IgD-negative memory B cell (primary cell): Measurements from ENCODE around the gene KCNIP4. TPM values are rescaled to one million over a fixed set of nuclear protein-coding genes. Genes with fewer than 3 reads are reported as not detected.

Experiments used
- H3K27ac Mint-ChIP-seq, 3 donors: one replicate each; pipeline ENCODE4 v1.8.0; 2020 to 2022; ENCODE audit warnings: mild to moderate bottlenecking in 3 of 3, mixed read lengths in 3 of 3, moderate library complexity in 1 of 3
- H3K27me3 Mint-ChIP-seq: one replicate; pipeline ENCODE4 v1.8.0; 2021; ENCODE audit warnings: mixed read lengths
- H3K36me3 Mint-ChIP-seq: one replicate; pipeline ENCODE4 v1.8.0; 2020; ENCODE audit warnings: mild to moderate bottlenecking, mixed read lengths
- H3K4me1 Mint-ChIP-seq, 3 donors: one replicate each; pipeline ENCODE4 v1.8.0; 2020 to 2022; ENCODE audit warnings: mixed read lengths in 3 of 3, mild to moderate bottlenecking in 1 of 3
- H3K4me3 Mint-ChIP-seq, 4 donors: one replicate each; pipeline ENCODE4 v1.8.0; 2020 to 2022; ENCODE audit warnings: mild to moderate bottlenecking in 4 of 4, mixed read lengths in 4 of 4, moderate library complexity in 3 of 4
- H3K9me3 Mint-ChIP-seq, 3 donors: one replicate each; pipeline ENCODE4 v1.8.0; 2020 to 2021; ENCODE audit warnings: mixed read lengths in 3 of 3, mild to moderate bottlenecking in 1 of 3
- polyA plus RNA-seq: library from polyadenylated mRNA; unstranded; fragments of 300-500 nt; fragmentation: Illumina TruSeq; gene quantifications from one replicate; pipeline ENCODE4 v1.2.3, GENCODE V29; 2021

Gene KCNIP4
- polyA plus RNA-seq, 1 donor from 2014 or later: 0.10 TPM

DNA sequence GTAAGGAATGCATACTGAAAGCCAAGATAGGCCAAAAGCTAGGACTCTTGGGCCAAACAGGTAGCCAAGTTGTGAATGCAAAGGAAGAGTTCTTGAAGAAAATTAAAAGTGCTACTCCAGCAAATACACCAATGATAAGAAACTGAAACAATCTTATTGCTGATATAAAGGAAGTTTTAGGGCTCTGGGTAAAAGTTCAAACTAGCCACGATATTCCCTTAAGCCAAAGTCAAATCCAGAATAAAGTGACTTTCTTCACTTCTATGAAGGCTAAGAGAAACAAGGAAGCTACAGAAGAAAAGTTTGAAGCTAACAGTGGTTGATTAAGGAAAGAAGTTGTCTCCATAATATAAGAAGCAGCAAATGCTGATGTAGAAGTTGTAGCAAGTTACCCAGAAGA is 850.7 kb downstream of the KCNIP4 start:
- Mint-ChIP-seq H3K27me3 (no peaks in the 10 kb centered on the region), H3K4me3 (no peak overlapping the region), H3K4me1 (no peaks in the 10 kb centered on the region), H3K9me3 (peaks cover 1 to 32% (median 15%) of the 10 kb centered on the region in 3 donors), H3K36me3 (no peaks in the 10 kb centered on the region), H3K27ac (no peak overlapping the region)

DNA sequence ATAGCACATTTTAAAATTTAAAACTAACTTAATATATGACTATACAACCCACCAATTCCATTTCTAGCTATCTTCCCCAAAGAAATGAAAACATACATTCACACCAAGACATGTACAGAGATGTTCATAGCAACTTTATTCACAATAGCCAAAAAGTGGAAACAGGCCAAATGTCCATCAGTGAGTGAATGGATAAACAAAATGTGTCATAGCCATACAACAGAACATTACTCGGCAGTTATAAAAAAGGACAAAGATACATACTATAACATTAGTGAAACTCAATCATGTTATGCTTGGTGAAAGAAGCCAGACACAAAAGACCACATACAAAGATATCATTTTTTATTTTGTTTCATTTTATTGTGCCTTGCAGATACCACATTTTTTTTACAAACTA is 851.5 kb downstream of the KCNIP4 start:
- H3K4me1 Mint-ChIP-seq: no peaks in the 10 kb centered on the region
- H3K9me3 Mint-ChIP-seq: peaks cover 3 to 37% (median 13%) of the 10 kb centered on the region in 3 donors
- H3K4me3 Mint-ChIP-seq: no peak overlapping the region
- no peak overlapping the region for H3K27ac Mint-ChIP-seq
- H3K27me3 Mint-ChIP-seq: no peaks in the 10 kb centered on the region
- H3K36me3 Mint-ChIP-seq: no peaks in the 10 kb centered on the region

DNA sequence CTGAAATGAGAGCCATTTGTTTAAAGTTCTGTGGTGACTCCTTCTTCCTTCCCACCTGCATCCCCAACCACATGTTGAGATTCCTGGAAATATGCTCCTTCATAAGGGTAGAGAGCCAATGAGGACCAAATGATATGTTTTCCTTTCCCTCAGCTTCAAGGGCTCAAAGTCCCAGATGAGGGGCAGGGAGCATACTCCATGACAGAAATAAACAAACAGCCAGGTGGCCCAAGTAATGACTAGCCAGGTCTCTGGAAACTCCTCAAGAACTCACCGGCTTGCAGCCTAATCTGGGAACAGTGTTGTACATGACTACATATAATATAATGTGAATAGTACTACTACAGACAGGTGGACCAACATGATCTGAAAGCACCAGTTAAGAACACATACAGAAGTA is 856.0 kb downstream of the KCNIP4 start:
- Mint-ChIP-seq H3K4me3 (no peak overlapping the region), H3K36me3 (no peaks in the 10 kb centered on the region), H3K27me3 (no peaks in the 10 kb centered on the region), H3K4me1 (no peaks in the 10 kb centered on the region), H3K9me3 (peaks cover 4 to 28% (median 5%) of the 10 kb centered on the region in 3 donors), H3K27ac (no peak overlapping the region)

DNA sequence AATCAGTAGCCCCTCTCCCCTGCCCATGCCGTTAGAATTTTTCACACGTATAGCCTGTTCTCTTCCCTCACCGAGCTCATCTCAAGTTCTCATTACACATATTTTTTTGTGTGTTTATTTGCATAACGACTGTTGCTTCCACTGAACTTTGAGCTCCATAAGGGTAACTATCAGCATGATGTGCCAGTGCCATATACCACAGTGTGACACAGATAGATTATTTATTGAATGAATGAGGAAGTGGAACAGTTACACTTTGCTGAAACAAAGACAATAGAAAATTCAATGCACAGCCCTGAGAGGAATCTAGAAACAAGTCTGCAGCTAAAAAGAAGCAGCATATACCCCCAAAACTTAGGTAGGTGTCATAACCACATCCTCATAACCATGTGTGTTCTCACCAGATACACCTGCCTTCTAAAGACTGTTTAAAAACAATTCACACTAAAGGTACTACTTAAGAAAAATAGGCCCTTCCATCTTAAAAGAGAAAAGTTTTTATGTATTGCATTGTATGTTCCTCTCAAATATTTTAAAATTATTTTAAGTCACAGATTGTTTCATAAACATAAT is 858.4 kb downstream of the KCNIP4 start:
- no peaks in the 10 kb centered on the region for H3K4me1 Mint-ChIP-seq
- no peak overlapping the region for H3K27ac Mint-ChIP-seq
- H3K27me3 Mint-ChIP-seq: no peaks in the 10 kb centered on the region
- H3K9me3 Mint-ChIP-seq: peaks cover 2 to 26% (median 6%) of the 10 kb centered on the region in 3 donors
- H3K4me3 Mint-ChIP-seq: no peak overlapping the region
- no peaks in the 10 kb centered on the region for H3K36me3 Mint-ChIP-seq

DNA sequence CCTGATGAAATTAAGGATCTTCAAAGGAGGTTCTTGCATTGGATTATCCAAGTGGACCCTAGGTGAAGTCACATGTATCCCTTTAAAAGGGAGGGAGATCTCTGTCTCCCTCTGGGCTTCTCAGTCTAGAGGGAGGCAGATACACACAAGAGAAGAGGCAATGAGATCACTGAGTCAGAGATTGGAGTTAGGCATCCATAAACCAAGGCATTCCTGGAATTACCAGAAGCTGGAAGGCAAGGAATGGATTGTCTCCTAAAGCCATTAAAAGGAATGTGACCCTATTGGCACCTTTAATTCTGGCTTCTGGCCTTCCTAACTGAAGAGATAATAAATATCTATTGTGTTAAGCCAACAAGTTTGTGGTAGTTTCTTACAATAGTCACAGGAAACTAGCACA is 865.2 kb downstream of the KCNIP4 start:
- Mint-ChIP-seq H3K9me3 (peaks cover 0 to 11% (median 5%) of the 10 kb centered on the region in 3 donors), H3K4me3 (no peak overlapping the region), H3K36me3 (no peaks in the 10 kb centered on the region), H3K27ac (no peak overlapping the region), H3K27me3 (no peaks in the 10 kb centered on the region), H3K4me1 (no peaks in the 10 kb centered on the region)

DNA sequence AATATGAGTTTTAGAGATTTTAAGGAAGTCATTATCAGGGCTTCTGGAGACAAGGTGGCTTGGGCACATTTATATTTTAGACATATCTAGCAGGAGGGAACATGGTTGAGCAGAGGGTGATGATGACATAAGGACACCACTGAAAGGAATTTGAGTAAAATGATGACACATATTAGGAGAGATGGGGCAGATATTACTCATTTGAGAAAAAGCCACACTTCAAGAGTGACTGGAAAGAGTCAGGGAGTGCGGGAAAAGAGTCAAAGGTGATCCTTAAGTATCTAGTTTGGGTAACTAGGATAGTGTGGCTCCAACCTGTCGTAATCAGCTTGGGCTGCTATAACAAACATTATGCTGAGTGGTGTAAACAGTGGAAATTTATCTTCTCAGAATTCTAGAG is 870.6 kb downstream of the KCNIP4 start:
- Mint-ChIP-seq H3K27me3 (no peaks in the 10 kb centered on the region), H3K9me3 (peaks cover 3 to 9% (median 5%) of the 10 kb centered on the region in 3 donors), H3K4me1 (no peaks in the 10 kb centered on the region), H3K36me3 (no peaks in the 10 kb centered on the region), H3K27ac (no peak overlapping the region), H3K4me3 (no peak overlapping the region)

DNA sequence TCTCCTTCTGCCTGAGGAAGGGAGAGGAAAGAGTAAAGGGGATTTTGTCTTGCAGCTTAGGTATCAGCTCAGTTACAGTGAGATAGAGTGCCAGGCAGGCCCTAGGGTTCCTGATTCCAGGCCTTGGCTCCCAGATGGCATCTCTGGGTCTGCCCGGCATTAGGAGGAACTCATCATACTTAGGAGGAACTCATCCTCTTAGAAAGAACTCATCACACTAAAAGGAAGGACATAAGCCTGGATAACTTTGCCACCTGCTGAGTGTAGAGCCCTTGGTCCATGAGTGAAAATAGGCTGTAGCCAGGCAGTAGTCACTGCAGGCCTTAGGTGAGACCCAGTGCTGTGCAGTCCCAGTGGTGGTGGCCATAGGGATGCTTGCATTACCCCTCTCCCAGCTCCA is 881.2 kb downstream of the KCNIP4 start:
- Mint-ChIP-seq H3K9me3 (peaks cover 0 to 11% (median 4%) of the 10 kb centered on the region in 3 donors), H3K4me3 (no peak overlapping the region), H3K27me3 (no peaks in the 10 kb centered on the region), H3K4me1 (no peaks in the 10 kb centered on the region), H3K36me3 (no peaks in the 10 kb centered on the region), H3K27ac (no peak overlapping the region)

DNA sequence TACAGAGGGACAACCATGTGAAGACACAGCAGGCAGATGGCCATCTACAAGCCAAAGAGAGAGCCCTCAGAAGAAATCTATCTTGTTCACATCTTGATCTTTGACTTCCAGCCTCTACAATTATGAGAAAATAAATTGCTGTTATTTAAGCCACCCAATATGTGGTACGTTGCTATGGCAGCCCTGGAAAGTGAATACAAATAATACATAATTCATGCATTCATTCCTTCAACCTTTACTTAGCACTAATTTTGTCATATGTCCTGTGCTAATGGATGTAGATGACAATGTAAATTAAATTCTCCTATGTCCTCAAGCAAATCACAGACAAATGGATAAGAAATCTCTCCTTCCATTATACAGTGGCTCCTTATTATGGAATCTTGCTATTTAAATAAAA is 886.7 kb downstream of the KCNIP4 start:
- Mint-ChIP-seq H3K9me3 (peaks cover 5 to 11% (median 6%) of the 10 kb centered on the region in 3 donors), H3K4me3 (no peak overlapping the region), H3K27me3 (no peaks in the 10 kb centered on the region), H3K36me3 (no peaks in the 10 kb centered on the region), H3K4me1 (no peaks in the 10 kb centered on the region), H3K27ac (no peak overlapping the region)

DNA sequence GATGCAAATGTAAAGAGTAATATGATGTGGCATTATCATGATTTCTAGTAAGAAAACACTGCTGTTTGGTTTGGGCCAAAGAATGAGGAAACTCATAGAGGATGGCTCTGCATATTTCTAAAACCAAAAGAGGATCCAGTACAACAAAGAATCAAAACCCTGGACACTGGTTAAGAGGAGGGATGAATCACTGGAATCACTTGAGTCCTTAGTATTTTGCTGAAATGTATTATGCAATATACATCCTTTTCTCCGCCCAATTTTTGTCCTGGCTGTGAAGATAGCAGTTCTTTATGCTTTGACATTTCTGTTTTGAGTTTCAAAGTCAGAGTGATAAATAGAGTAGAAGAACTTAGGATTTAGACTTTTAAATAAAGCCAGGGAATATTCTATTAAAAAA is 902.4 kb downstream of the KCNIP4 start:
- H3K9me3 Mint-ChIP-seq: peaks cover 2 to 13% (median 3%) of the 10 kb centered on the region in 3 donors
- no peaks in the 10 kb centered on the region for H3K36me3 Mint-ChIP-seq
- H3K27ac Mint-ChIP-seq: no peak overlapping the region
- H3K4me3 Mint-ChIP-seq: no peak overlapping the region
- H3K27me3 Mint-ChIP-seq: no peaks in the 10 kb centered on the region
- no peaks in the 10 kb centered on the region for H3K4me1 Mint-ChIP-seq

DNA sequence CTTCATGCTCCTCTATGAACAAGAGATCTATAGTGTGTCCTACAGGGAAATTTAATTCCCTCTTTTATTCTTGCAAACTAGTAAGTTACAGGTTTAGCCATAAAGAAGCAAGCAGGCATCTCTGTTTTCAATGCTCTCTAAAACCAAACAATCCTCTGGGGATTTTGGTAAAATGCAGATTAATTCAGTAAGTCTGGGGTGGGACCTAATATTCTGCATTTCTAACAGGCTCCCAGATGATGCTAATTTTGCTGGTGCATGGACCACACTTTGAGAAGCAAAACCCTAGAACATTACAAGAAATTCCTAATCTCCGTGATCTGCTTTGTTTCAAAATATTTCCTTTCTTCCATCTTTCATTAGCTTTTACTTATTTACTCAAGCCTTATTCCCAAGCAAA is 903.5 kb downstream of the KCNIP4 start:
- Mint-ChIP-seq H3K27ac (no peak overlapping the region), H3K4me3 (no peak overlapping the region), H3K9me3 (peaks cover 2 to 13% (median 3%) of the 10 kb centered on the region in 3 donors), H3K4me1 (no peaks in the 10 kb centered on the region), H3K27me3 (no peaks in the 10 kb centered on the region), H3K36me3 (no peaks in the 10 kb centered on the region)

DNA sequence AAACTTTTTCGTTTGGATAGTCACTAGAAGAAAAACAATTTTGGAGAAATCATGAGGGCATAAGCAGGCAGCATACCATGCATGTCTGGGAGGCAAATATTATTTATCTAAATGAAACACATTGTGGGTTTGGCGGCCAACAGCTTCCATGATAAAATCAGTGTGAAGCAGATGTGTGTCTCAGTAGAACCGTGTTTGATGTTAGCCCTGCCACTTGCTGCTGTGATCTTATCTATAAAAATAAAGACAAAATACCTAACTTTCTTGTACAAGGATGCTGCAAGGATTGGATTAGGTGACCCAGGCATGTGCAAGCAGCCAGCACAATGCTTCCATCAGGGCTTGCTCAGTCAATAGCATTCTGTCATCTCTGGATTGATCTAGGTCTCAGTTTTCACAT is 906.9 kb downstream of the KCNIP4 start:
- H3K4me1 Mint-ChIP-seq: no peaks in the 10 kb centered on the region
- no peaks in the 10 kb centered on the region for H3K27me3 Mint-ChIP-seq
- H3K27ac Mint-ChIP-seq: no peak overlapping the region
- peaks cover 0 to 9% (median 6%) of the 10 kb centered on the region in 3 donors for H3K9me3 Mint-ChIP-seq
- H3K4me3 Mint-ChIP-seq: no peak overlapping the region
- H3K36me3 Mint-ChIP-seq: no peaks in the 10 kb centered on the region

DNA sequence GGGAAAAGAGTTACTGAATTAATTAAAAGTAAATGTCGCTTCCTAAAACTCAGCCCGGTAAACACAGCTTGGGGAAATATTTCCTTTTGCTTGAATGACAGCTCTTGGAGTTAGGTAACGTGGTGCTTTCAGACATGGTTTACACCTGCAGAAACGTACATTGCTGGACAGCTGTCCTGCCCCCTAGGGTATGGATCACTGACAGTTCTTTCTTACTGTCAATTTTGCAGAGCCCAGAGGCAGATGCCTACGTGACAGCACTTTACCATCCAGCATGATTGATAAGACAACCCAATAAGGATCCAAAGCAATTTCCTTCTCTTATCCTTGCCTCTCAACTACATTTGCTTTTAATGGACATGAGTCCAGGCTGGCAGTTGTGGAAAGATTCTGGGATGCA is 913.8 kb downstream of the KCNIP4 start:
- H3K9me3 Mint-ChIP-seq: peaks cover 0 to 10% (median 4%) of the 10 kb centered on the region in 3 donors
- no peaks in the 10 kb centered on the region for H3K36me3 Mint-ChIP-seq
- no peaks in the 10 kb centered on the region for H3K27me3 Mint-ChIP-seq
- no peaks in the 10 kb centered on the region for H3K4me1 Mint-ChIP-seq
- H3K27ac Mint-ChIP-seq: no peak overlapping the region
- peak overlapping the region in 1 of 4 donors; percentile 45 for H3K4me3 Mint-ChIP-seq

DNA sequence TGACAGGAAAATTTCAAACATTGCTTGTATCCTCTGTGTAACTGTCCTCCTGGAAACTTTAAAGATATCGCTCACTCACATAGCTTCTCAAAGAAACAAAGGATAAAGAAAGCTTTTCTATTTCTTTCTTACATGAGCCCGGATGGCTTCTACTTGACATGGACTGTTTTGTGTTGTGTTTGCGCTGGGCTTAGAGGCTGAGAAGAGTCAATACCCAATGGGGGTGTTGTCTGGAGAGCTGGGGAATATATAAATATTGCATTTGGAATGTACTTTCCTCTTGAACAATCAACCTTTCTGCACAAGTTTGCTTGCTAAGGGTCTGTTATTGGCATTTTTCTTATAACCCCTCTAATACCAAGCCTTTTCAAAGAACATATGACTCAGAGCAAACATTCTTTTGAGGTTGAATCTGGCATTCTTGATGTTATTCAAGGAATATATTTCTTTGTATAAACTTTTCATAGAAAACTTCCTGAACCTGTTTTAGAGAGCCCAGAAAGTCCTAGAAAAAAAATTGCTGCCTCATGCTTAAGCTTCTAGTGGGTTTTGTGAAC is 916.4 kb downstream of the KCNIP4 start:
- Mint-ChIP-seq H3K36me3 (no peaks in the 10 kb centered on the region), H3K27ac (peak overlapping the region in 1 of 3 donors; percentile 48), H3K9me3 (peaks cover 0 to 15% (median 1%) of the 10 kb centered on the region in 3 donors), H3K27me3 (no peaks in the 10 kb centered on the region), H3K4me3 (no peak overlapping the region), H3K4me1 (no peaks in the 10 kb centered on the region)

DNA sequence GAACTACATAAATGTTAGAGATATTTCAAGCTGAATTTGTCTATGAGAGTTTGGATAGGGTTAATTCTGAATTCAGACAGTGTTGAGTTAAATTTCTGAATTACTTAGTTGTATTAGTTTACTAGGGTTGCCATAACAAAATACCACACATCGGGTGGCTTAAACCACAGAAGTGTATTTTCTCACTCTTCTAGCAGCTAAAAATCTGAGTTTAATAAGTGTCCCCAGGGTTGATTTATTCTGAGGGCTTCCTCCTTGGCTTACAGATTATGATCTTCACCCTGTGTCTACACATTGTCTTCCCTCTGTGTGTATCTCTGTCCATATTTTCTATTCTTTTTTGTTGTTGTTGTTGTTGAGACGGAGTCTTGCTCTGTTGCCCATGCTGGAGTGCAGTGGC is 929.8 kb downstream of the KCNIP4 start:
- peaks cover 0 to 1% (median 0%) of the 10 kb centered on the region in 3 donors for H3K4me1 Mint-ChIP-seq
- H3K27ac Mint-ChIP-seq: no peak overlapping the region
- H3K4me3 Mint-ChIP-seq: no peak overlapping the region

DNA sequence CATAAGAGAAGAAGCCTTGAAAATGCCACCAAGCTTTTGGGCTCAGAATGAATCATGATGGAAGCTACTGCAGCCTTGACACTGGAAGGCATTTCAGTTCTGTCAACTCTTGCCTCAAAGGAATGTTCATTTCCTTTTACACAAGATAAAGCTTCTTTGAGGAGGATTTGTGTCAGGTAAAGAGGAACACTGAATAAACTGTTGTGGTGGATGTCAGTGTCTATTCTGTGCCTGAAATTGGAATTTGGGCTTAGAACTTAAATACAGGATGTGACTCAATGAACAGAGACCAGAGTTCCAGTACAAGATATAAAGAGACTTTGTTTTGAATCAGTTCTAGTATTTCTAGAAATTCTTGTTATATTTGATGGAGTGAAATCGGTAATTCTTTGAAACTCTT is 935.1 kb downstream of the KCNIP4 start:
- H3K9me3 Mint-ChIP-seq: peaks cover 2 to 13% (median 11%) of the 10 kb centered on the region in 3 donors
- no peak overlapping the region for H3K27ac Mint-ChIP-seq
- no peaks in the 10 kb centered on the region for H3K27me3 Mint-ChIP-seq
- H3K4me3 Mint-ChIP-seq: no peak overlapping the region
- no peaks in the 10 kb centered on the region for H3K36me3 Mint-ChIP-seq
- H3K4me1 Mint-ChIP-seq: no peaks in the 10 kb centered on the region

More for the DNA sequence above, 929.8 kb downstream of the KCNIP4 start:
- Mint-ChIP-seq H3K36me3 (no peaks in the 10 kb centered on the region), H3K27me3 (no peaks in the 10 kb centered on the region), H3K9me3 (peaks cover 3 to 9% (median 8%) of the 10 kb centered on the region in 3 donors)

DNA sequence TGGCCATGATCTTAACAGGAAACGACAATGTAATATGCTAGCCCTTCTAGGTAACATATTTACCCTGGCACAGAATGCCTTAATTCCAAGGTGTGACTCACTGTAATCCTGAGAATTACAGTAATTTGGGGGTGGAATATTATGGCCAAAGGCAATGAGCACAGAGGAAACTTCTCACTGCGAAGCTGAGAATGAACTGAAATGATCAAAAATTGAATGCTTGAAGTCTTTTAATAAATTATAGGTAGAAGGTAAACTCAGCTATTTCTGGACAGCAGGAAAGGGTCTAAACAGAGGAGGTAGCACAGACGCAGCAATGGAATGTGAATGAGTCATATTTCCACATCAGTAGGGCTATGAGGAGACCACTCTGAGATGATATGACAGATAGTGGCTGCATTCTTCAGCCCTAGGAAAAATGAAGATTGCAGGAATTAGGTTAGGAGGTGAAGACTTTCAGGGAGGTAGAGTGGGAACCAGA is 935.7 kb downstream of the KCNIP4 start:
- H3K36me3 Mint-ChIP-seq: no peaks in the 10 kb centered on the region
- no peaks in the 10 kb centered on the region for H3K27me3 Mint-ChIP-seq

More for the DNA sequence above, 935.7 kb downstream of the KCNIP4 start:
- H3K9me3 Mint-ChIP-seq: peaks cover 2 to 9% (median 8%) of the 10 kb centered on the region in 3 donors
- H3K4me3 Mint-ChIP-seq: no peak overlapping the region
- no peak overlapping the region for H3K27ac Mint-ChIP-seq
- H3K4me1 Mint-ChIP-seq: no peaks in the 10 kb centered on the region
